Glomerular visceral epithelial cell (primary cell): ENCODE data around the gene MT1X.

ENCODE experiments used
- DNase-seq: peaks from one replicate; pipeline ENCODE4 v3.0.0-alpha.2; 2016; ENCODE audit errors: extremely low spot score

MT1X gene

GRCh38 chr16:56681939-56682702 lies at the start of gene MT1X:
MT1X (plus strand) TSS chr16:56682470; CDS start chr16:56682541, 71 bp downstream.
- peak; percentile 92 for DNase-seq

- DNase-seq: no peak
These were observed 49.4 kb upstream of the MT1X start for GRCh38 chr16:56632848-56633365.

- no peak for DNase-seq
These were observed 48.7 kb upstream of the MT1X start for GRCh38 chr16:56633535-56633934.

GRCh38 chr16:56634715-56635440 lies 47.4 kb upstream of the MT1X start:
- no peak for DNase-seq

GRCh38 chr16:56635441-56635967 lies 46.8 kb upstream of the MT1X start:
- DNase-seq: no peak

- no peak for DNase-seq
These were observed 45.5 kb upstream of the MT1X start for GRCh38 chr16:56636616-56637413.

- DNase-seq: no peak
These were observed 44.2 kb upstream of the MT1X start, which contains the start of gene MT1A for GRCh38 chr16:56637814-56638750. MT1A (plus strand) TSS chr16:56638666; CDS start chr16:56638739, 73 bp downstream.

GRCh38 chr16:56639045-56639444 lies 43.2 kb upstream of the MT1X start:
- DNase-seq: no peak

- no peak for DNase-seq
These were observed 42.2 kb upstream of the MT1X start for GRCh38 chr16:56640076-56640475.

GRCh38 chr16:56641166-56641565 lies 41.1 kb upstream of the MT1X start:
- DNase-seq: no peak

GRCh38 chr16:56643080-56643778 lies 39.0 kb upstream of the MT1X start:
- peak; percentile 53 for DNase-seq

GRCh38 chr16:56643833-56644232 lies 38.4 kb upstream of the MT1X start:
- DNase-seq: no peak

GRCh38 chr16:56645311-56645710 lies 37.0 kb upstream of the MT1X start:
- DNase-seq: no peak

- DNase-seq: no peak
These were observed 36.4 kb upstream of the MT1X start for GRCh38 chr16:56645838-56646237.

GRCh38 chr16:56647641-56648431 lies 34.4 kb upstream of the MT1X start:
- DNase-seq: no peak

- no peak for DNase-seq
These were observed 33.0 kb upstream of the MT1X start for GRCh38 chr16:56649271-56649670.

GRCh38 chr16:56649820-56650219 lies 32.5 kb upstream of the MT1X start:
- DNase-seq: no peak

- DNase-seq: no peak
These were observed 30.7 kb upstream of the MT1X start, which contains the start of gene MT1B for GRCh38 chr16:56651586-56651985. MT1B (plus strand) TSS chr16:56651886; CDS start chr16:56651954, 68 bp downstream.

GRCh38 chr16:56652600-56652999 lies 29.7 kb upstream of the MT1X start:
- DNase-seq: no peak
